Keratinocyte (primary cell): ENCODE measurements around the gene SMARCC1. TPM values are rescaled to one million over a fixed set of nuclear protein-coding genes. Genes with fewer than 3 reads are reported as not detected.

Experiments used
- DNase-seq: peaks from one replicate; pipeline ENCODE4 v3.0.0-alpha.2; 2011; ENCODE audit warnings: low read depth, missing footprints, low spot score
- FAIRE-seq: peaks from 2 replicates; lab custom pipeline; 2011; peaks lifted over from hg19 to GRCh38; lab: Jason Lieb, UNC
- H2AFZ ChIP-seq: 2 replicates; pipeline ENCODE4 v1.6.0; 2012; ENCODE audit warnings: low read length, control low read depth, inconsistent platforms; ENCODE audit not compliant: control insufficient read depth
- H3K27ac ChIP-seq: 2 replicates; pipeline ENCODE4 v1.5.1; 2011; ENCODE audit warnings: low read length; ENCODE audit not compliant: control insufficient read depth, insufficient read depth
- H3K27me3 ChIP-seq: 3 replicates; pipeline ENCODE4 v1.6.0; 2011; ENCODE audit warnings: low read length; ENCODE audit not compliant: control insufficient read depth, insufficient read depth; ENCODE audit errors: extremely low read depth
- H3K36me3 ChIP-seq, 2 experiments: 2 replicates in 1 of 2; 3 replicates in 1 of 2; pipeline ENCODE4 v1.5.1; 2011; ENCODE audit warnings: low read length in 2 of 2, mild to moderate bottlenecking in 1 of 2; ENCODE audit not compliant: control insufficient read depth in 2 of 2, insufficient read depth in 2 of 2; ENCODE audit errors: extremely low read depth in 1 of 2
- H3K4me1 ChIP-seq: 3 replicates; pipeline ENCODE4 v1.5.1; 2011; ENCODE audit warnings: low read length; ENCODE audit not compliant: control insufficient read depth, insufficient read depth; ENCODE audit errors: extremely low read depth
- H3K4me2 ChIP-seq: 3 replicates; pipeline ENCODE4 v1.6.0; 2011; ENCODE audit warnings: low read depth, low read length; ENCODE audit not compliant: control insufficient read depth, insufficient read depth; ENCODE audit errors: extremely low read depth
- H3K4me3 ChIP-seq, 3 experiments: fragments of 200-600 bp in 1 of 3; sonication (generic) in 1 of 3; 2 replicates in 2 of 3; 3 replicates in 1 of 3; pipeline ENCODE4 v1.5.1; 2011 to 2016; ENCODE audit warnings: low read length in 3 of 3, mild to moderate bottlenecking in 3 of 3, control low read depth in 2 of 3, inconsistent platforms in 1 of 3, low read depth in 1 of 3, mixed read lengths in 1 of 3, mixed run types in 1 of 3, moderate library complexity in 1 of 3; ENCODE audit not compliant: control insufficient read depth in 2 of 3, insufficient read depth in 2 of 3; ENCODE audit errors: extremely low read depth in 1 of 3
- H3K79me2 ChIP-seq: 2 replicates; pipeline ENCODE4 v1.6.0; 2012; ENCODE audit warnings: low read length; ENCODE audit not compliant: control insufficient read depth, insufficient read depth
- H3K9ac ChIP-seq: 3 replicates; pipeline ENCODE4 v1.6.0; 2011; ENCODE audit warnings: low read length; ENCODE audit not compliant: control insufficient read depth, insufficient read depth; ENCODE audit errors: extremely low read depth
- H3K9me1 ChIP-seq: 3 replicates; pipeline ENCODE4 v1.6.0; 2011; ENCODE audit warnings: low read length; ENCODE audit not compliant: control insufficient read depth, insufficient read depth; ENCODE audit errors: extremely low read depth
- H3K9me3 ChIP-seq: 2 replicates; pipeline ENCODE4 v1.5.1; 2012; ENCODE audit warnings: low read depth, low read length; ENCODE audit not compliant: control insufficient read depth
- H4K20me1 ChIP-seq: 3 replicates; pipeline ENCODE4 v1.6.0; 2011; ENCODE audit warnings: low read length; ENCODE audit not compliant: control insufficient read depth, insufficient read depth; ENCODE audit errors: extremely low read depth
- CTCF ChIP-seq, 3 experiments: IDR thresholded peaks in 1 of 3; conservative IDR thresholded peaks in 1 of 3; optimal IDR thresholded peaks in 1 of 3; 2 replicates in 2 of 3; 3 replicates in 1 of 3; pipeline versions ENCODE3 to v1.5.1; 2011; ENCODE audit warnings: low read length in 3 of 3, mild to moderate bottlenecking in 3 of 3, moderate library complexity in 2 of 3, control low read depth in 1 of 3, inconsistent platforms in 1 of 3; ENCODE audit not compliant: insufficient read depth in 2 of 3; ENCODE audit errors: extremely low read depth in 1 of 3
- EZH2 ChIP-seq: IDR thresholded peaks from one replicate; pipeline ENCODE4 v1.6.1; 2012; ENCODE audit warnings: inconsistent platforms, mild to moderate bottlenecking, low read length, moderate library complexity
- dilution Hi-C: fragments of 300-500 bp; cut with MboI; formaldehyde crosslinking; loops from one replicate; pipeline ENCODE4 v1.7.0; 2020; ENCODE audit warnings: low sequenced_read_pairs; ENCODE audit not compliant: extremely low pct_ligation_motif_present
- polyA plus RNA-seq, 5 experiments: library from polyadenylated mRNA; depleted of rRNA in 3 of 5; stranded (reverse) in 3 of 5; stranded (forward) in 1 of 5; unstranded in 1 of 5; fragments of >200 nt; gene quantifications; 1 replicate in 1 of 5; 2 replicates in 3 of 5; 3 replicates in 1 of 5; pipeline versions ENCODE4 v1.2.1 to v1.2.3, GENCODE V29; 2011 to 2012; ENCODE audit warnings: missing spikeins in 2 of 5, low read depth in 1 of 5, low replicate concordance in 1 of 5

The SMARCC1 gene
- polyA plus RNA-seq, 1 donor (not counting 4 experiments of a cell fraction or from before 2014, with no cell fraction given): 39.7 TPM

- Histone ChIP-seq H3K27me3 (no peaks in the 10 kb centered on the region), H3K9me3 (no peaks in the 10 kb centered on the region), H3K36me3 (peaks cover 7 to 14% of the 10 kb centered on the region in 2 experiments), H2AFZ (no peak overlapping the region), H3K4me2 (no peak overlapping the region), H3K79me2 (no peaks in the 10 kb centered on the region), H3K9me1 (no peaks in the 10 kb centered on the region), H3K4me3 (no peak overlapping the region), H3K4me1 (no peaks in the 10 kb centered on the region), H4K20me1 (no peaks in the 10 kb centered on the region), H3K9ac (no peak overlapping the region), H3K27ac (no peak overlapping the region)
- TF ChIP-seq EZH2 (no peak), CTCF (optimal IDR thresholded peaks at IDR 0.05 in 1 of 3, IDR thresholded peaks at IDR 0.05 in 1 of 3, conservative IDR thresholded peaks at IDR 0.05 in 1 of 3; ENCODE audit: extremely low read depth in 1 of 3, insufficient read depth in 2 of 3, low read length in 3 of 3) (no peak)
- dilution Hi-C loops: no loop called here
- DNase-seq (no peak), FAIRE-seq (no peak)
Observed at GRCh38 chr3:47732143-47732542, 49.5 kb downstream of the SMARCC1 start.

- FAIRE-seq (no peak), DNase-seq (no peak)
- peaks cover 7 to 14% of the 10 kb centered on the region in 2 experiments for H3K36me3 ChIP-seq
- H3K4me3 ChIP-seq: no peak overlapping the region
- no peak overlapping the region for H2AFZ ChIP-seq
- H3K27me3 ChIP-seq: no peaks in the 10 kb centered on the region
- H3K4me1 ChIP-seq: peaks cover 6% of the 10 kb centered on the region
- no peak overlapping the region for H3K27ac ChIP-seq
- dilution Hi-C loops: no loop called here
- H3K4me2 ChIP-seq: no peak overlapping the region
- no peak for TF ChIP-seq CTCF (optimal IDR thresholded peaks at IDR 0.05 in 1 of 3, IDR thresholded peaks at IDR 0.05 in 1 of 3, conservative IDR thresholded peaks at IDR 0.05 in 1 of 3; ENCODE audit: extremely low read depth in 1 of 3, insufficient read depth in 2 of 3, low read length in 3 of 3)
- TF ChIP-seq EZH2: no peak
- H3K79me2 ChIP-seq: no peaks in the 10 kb centered on the region
- H3K9ac ChIP-seq: no peak overlapping the region
- no peaks in the 10 kb centered on the region for H3K9me3 ChIP-seq
- no peaks in the 10 kb centered on the region for H4K20me1 ChIP-seq
- H3K9me1 ChIP-seq: no peaks in the 10 kb centered on the region
Observed at GRCh38 chr3:47731061-47731460, 50.6 kb downstream of the SMARCC1 start.
